Measurements from ENCODE around the gene OR2T1.
"Not testable (repeated sequence)": the region's sequence is repeated elsewhere in the genome, so short reads cannot be mapped to it uniquely, and the experiment has no call there.

- TF ChIP-seq EZH2 (IDR thresholded peaks at IDR 0.05; ENCODE audit: borderline replicate concordance, low read length); CTCF (IDR thresholded peaks at IDR 0.05; ENCODE audit: low read length): not testable (repeated sequence)
Observed at GRCh38 chr1:248436303-248436702, 33.5 kb downstream of the OR2T1 start.

Data from OCI-LY1 (cell line).